KMS-11 (cell line): Measurements from ENCODE around the gene SLC7A6.
A peak's percentile ranks its signal among the peaks of the same experiment; 100 is the strongest.

Experiments
- H2AFZ ChIP-seq: fragments of 200-600 bp; sonication (generic); 2 replicates; pipeline ENCODE4 v1.6.1; 2016; ENCODE audit warnings: antibody characterized with exemption, mixed run types, low read depth
- H3K27ac ChIP-seq: fragments of 200-600 bp; sonication (generic); 2 replicates; pipeline ENCODE4 v1.6.1; 2016; ENCODE audit warnings: mild to moderate bottlenecking, mixed run types
- H3K27me3 ChIP-seq: fragments of 200-600 bp; sonication (generic); 2 replicates; pipeline ENCODE4 v1.6.1; 2017; ENCODE audit warnings: mild to moderate bottlenecking, low read depth, mixed run types, moderate library complexity; ENCODE audit not compliant: insufficient read depth
- H3K36me3 ChIP-seq: fragments of 200-600 bp; sonication (generic); 2 replicates; pipeline ENCODE4 v1.6.1; 2017; ENCODE audit warnings: mild to moderate bottlenecking, mixed run types; ENCODE audit not compliant: insufficient read depth
- H3K4me1 ChIP-seq: fragments of 200-600 bp; sonication (generic); 2 replicates; pipeline ENCODE4 v1.6.1; 2016; ENCODE audit warnings: mild to moderate bottlenecking, low read depth, mixed run types; ENCODE audit not compliant: poor library complexity, severe bottlenecking
- H3K4me2 ChIP-seq: fragments of 200-600 bp; sonication (generic); 2 replicates; pipeline ENCODE4 v1.7.0; 2016; ENCODE audit warnings: mild to moderate bottlenecking, mixed run types
- H3K4me3 ChIP-seq: fragments of 200-600 bp; sonication (generic); IDR thresholded peaks from 2 replicates; pipeline ENCODE4 v1.6.1; 2017; ENCODE audit warnings: low read depth, low read length, mixed read lengths; ENCODE audit not compliant: insufficient read depth
- H3K79me2 ChIP-seq: fragments of 200-600 bp; sonication (generic); 2 replicates; pipeline ENCODE4 v1.6.1; 2016; ENCODE audit warnings: low read depth, mixed run types; ENCODE audit not compliant: insufficient read depth
- H3K9ac ChIP-seq: fragments of 200-600 bp; sonication (generic); 2 replicates; pipeline ENCODE4 v1.6.1; 2016; ENCODE audit warnings: mild to moderate bottlenecking, mixed run types
- H4K20me1 ChIP-seq: fragments of 200-600 bp; sonication (generic); 2 replicates; pipeline ENCODE4 v1.6.1; 2016; ENCODE audit warnings: mild to moderate bottlenecking, mixed run types; ENCODE audit not compliant: insufficient read depth
- TF ChIP-seq, protein P1 (sequence below): fragments of 200-600 bp; sonication (generic); conservative IDR thresholded peaks from 2 replicates; pipeline ENCODE4 v1.6.1; 2017; ENCODE audit warnings: low read depth, mild to moderate bottlenecking, antibody characterized with exemption, low read length, moderate library complexity, mixed read lengths

Gene SLC7A6

DNA sequence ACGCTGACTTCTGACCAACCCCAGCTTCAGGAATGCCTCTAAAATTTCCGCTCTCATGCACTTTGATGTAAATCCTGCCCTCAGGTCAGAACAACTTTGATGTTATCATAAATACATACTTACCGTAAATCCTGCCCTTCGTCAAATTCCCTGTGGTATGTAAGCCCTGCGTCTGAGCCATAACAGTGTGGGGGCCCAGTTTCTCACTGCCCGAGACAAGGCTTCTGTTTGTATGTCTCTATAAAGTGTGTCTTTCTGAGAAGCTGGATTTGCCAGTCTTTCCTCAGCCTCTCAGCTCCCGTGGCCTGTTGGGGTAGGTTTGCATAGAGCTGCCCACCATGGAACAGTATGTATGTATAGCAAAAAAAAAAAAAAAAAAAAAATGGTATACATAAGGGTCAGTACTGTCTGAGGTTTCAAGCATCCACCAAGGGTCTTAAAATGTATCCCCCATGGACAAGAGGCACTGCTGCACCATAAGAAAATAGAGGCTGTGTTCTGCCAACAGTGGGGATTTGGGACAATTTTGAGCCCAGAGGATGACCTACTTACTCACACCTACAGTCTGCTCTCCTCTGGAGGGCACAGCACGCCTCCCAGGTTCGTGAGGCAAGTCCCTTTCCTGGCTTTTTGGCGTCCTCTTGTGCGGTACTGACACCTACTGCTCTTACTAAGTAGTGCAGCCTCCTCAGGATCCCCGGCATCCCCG, 64.0 kb downstream of the SLC7A6 start:
- H2AFZ ChIP-seq: no peak overlapping the region
- H3K4me2 ChIP-seq: peak overlapping the region; percentile 31; the same call in 1 of the 2 replicates
- TF ChIP-seq, protein P1, sequence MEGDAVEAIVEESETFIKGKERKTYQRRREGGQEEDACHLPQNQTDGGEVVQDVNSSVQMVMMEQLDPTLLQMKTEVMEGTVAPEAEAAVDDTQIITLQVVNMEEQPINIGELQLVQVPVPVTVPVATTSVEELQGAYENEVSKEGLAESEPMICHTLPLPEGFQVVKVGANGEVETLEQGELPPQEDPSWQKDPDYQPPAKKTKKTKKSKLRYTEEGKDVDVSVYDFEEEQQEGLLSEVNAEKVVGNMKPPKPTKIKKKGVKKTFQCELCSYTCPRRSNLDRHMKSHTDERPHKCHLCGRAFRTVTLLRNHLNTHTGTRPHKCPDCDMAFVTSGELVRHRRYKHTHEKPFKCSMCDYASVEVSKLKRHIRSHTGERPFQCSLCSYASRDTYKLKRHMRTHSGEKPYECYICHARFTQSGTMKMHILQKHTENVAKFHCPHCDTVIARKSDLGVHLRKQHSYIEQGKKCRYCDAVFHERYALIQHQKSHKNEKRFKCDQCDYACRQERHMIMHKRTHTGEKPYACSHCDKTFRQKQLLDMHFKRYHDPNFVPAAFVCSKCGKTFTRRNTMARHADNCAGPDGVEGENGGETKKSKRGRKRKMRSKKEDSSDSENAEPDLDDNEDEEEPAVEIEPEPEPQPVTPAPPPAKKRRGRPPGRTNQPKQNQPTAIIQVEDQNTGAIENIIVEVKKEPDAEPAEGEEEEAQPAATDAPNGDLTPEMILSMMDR: peak; percentile 92
- no peak overlapping the region for H3K27ac ChIP-seq
- H3K79me2 ChIP-seq: no peaks in the 10 kb centered on the region
- no peak overlapping the region for H3K9ac ChIP-seq
- H3K27me3 ChIP-seq: no peaks in the 10 kb centered on the region
- H4K20me1 ChIP-seq: no peaks in the 10 kb centered on the region
- H3K4me3 ChIP-seq: no peak overlapping the region
- H3K4me1 ChIP-seq: peaks cover 58% of the 10 kb centered on the region
- H3K36me3 ChIP-seq: no peaks in the 10 kb centered on the region

DNA sequence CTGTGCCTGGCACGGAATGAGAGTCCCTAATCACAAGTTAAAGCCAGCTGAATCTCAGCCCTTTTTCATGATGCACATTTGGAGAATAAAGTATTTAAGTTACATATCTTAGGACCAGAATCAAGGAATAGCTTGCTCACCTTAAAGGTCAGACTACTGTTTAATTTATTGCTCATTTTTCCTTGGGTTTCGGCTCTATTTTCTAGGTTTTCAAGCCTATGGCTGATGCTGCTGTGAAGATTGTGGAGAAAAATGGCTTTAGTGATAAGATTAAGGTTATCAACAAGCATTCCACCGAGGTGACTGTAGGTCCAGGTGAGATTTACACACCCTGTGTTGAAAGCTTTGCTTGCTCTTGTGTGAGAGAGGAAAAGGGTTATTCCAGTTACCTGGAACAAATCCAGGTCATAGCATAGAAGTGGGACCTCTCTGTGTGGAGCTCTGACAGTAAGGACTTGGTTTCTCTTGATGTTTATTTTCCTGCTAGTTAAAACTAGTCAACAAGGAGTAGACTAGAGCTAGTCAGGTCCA, 64.6 kb downstream of the SLC7A6 start:
- no peaks in the 10 kb centered on the region for H4K20me1 ChIP-seq
- no peaks in the 10 kb centered on the region for H3K36me3 ChIP-seq
- H3K27ac ChIP-seq: no peak overlapping the region
- H3K4me2 ChIP-seq: peak overlapping the region; percentile 31; the same call in 1 of the 2 replicates
- H3K9ac ChIP-seq: no peak overlapping the region
- no peak overlapping the region for H3K4me3 ChIP-seq
- H3K4me1 ChIP-seq: peaks cover 60% of the 10 kb centered on the region
- TF ChIP-seq, protein P1: peak; percentile 37; the same call in 1 of the 2 replicates
- H2AFZ ChIP-seq: no peak overlapping the region
- no peaks in the 10 kb centered on the region for H3K79me2 ChIP-seq
- no peaks in the 10 kb centered on the region for H3K27me3 ChIP-seq

DNA sequence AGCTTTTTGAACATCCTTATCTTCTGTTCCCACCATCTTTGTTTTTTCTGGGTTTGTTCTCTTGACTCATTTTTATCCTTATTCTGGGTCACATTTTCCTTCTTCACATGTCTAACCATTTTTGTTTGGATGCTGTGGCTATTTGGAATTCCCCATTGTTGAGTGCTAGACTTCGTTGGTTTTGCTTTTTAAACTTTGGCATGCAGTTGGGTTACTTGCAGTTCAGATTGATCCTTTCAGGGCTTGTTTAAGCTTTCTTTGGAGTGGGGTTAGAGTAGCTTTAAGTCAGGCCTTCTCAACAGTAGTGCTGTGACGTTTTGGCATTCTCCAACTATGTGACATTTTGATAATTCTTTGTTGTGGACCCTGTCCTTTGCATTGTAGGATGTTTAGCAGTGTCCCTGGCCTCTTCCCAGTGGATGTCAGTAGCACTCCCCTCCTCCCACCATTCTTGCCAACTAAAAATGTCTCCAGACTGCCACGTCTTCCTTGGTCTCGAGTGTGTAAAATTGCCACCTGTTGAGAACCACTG, 67.6 kb downstream of the SLC7A6 start:
- Histone ChIP-seq H3K9ac (no peak overlapping the region), H3K4me1 (peaks cover 47% of the 10 kb centered on the region), H3K27me3 (no peaks in the 10 kb centered on the region), H3K4me2 (peak overlapping the region; percentile 14), H3K4me3 (no peak overlapping the region), H3K27ac (peak overlapping the region; percentile 21; the same call in 1 of the 2 replicates), H3K36me3 (no peaks in the 10 kb centered on the region), H2AFZ (no peak overlapping the region), H4K20me1 (no peaks in the 10 kb centered on the region), H3K79me2 (no peaks in the 10 kb centered on the region)
- TF ChIP-seq, protein P1: no peak

DNA sequence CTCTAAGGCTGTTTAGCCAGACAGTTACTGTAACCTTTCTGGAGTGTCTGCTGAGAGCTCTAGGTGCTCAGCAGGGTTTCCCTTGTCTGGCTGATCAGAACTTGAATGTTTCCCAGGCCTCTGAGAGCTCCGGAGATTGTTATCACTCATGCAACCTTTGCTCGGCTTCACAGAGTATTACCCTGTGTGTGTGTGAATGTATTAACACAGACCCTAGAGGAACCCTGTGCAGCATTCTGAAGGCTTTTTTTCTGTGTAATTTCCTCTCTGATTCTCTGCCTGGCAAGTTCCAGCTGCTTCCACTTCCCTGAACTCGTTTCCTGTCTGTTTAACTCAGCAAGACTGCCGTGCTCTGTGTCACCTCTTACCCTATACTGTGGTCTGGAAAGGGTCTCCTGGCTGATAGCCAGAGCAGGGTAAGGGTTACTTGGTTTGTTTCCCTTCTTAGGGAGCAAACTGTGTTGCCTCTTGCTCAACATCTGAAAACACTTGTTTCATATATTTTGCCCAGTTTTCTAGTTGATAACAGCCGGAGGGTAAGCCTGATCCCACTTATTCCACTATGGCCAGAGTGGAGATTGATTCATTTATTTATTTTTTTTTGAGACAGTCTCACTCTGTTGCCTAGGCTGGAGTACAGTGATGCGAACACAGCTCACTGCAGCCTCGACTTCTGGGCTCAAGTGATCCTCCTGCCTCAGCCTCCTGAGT, 68.2 kb downstream of the SLC7A6 start:
- Histone ChIP-seq H3K79me2 (no peaks in the 10 kb centered on the region), H3K9ac (no peak overlapping the region), H4K20me1 (no peaks in the 10 kb centered on the region), H3K4me3 (no peak overlapping the region), H3K27ac (no peak overlapping the region; the same call in 1 of the 2 replicates), H3K27me3 (no peaks in the 10 kb centered on the region), H3K4me1 (peaks cover 40% of the 10 kb centered on the region), H3K4me2 (peak overlapping the region; percentile 14), H2AFZ (no peak overlapping the region), H3K36me3 (peaks cover 3% of the 10 kb centered on the region; the same call in 1 of the 2 replicates)
- TF ChIP-seq, protein P1: no peak
